Esophagus squamous epithelium (tissue), 5 donors: ENCODE results near the gene HIPK1. TPM values are rescaled to one million over a fixed set of nuclear protein-coding genes. Genes with fewer than 3 reads are reported as not detected.

Source experiments
- DNase-seq: peaks from one replicate; lab custom pipeline; 2025; lab: John Stamatoyannopoulos, UW
- H3K27ac ChIP-seq, 4 donors: fragments of 200-600 bp; sonication (generic); one replicate each; pipeline ENCODE4 v1.5.1; 2016 to 2019; ENCODE audit warnings: mild to moderate bottlenecking in 1 of 4
- H3K27me3 ChIP-seq, 4 donors: fragments of 200-600 bp; sonication (generic); 1 replicate in 3 of 4; 2 replicates in 1 of 4; pipeline versions ENCODE4 v1.5.1 to v1.6.0; 2017 to 2021; ENCODE audit warnings: antibody characterized with exemption in 1 of 4
- H3K36me3 ChIP-seq, 3 donors: fragments of 200-600 bp; sonication (generic); one replicate each; pipeline ENCODE4 v1.5.1; 2016 to 2019
- H3K4me1 ChIP-seq, 3 donors: fragments of 200-600 bp; sonication (generic); one replicate each; pipeline ENCODE4 v1.5.1; 2017 to 2019
- H3K4me3 ChIP-seq, 4 donors: fragments of 200-600 bp; sonication (generic); 1 replicate in 3 of 4; 2 replicates in 1 of 4; pipeline ENCODE4 v1.5.1; 2016 to 2019; ENCODE audit warnings: mild to moderate bottlenecking in 2 of 4, moderate library complexity in 1 of 4
- H3K9me3 ChIP-seq, 3 donors: fragments of 200-600 bp; sonication (generic); one replicate each; pipeline ENCODE4 v1.5.1; 2016 to 2019
- POLR2A ChIP-seq, 4 donors: fragments of 450-650 bp; IDR thresholded peaks; one replicate each; pipeline ENCODE4 v1.6.1; 2017; ENCODE audit warnings: antibody characterized with exemption in 4 of 4, mild to moderate bottlenecking in 4 of 4, moderate library complexity in 3 of 4
- WGBS, 2 donors: methylation state at CpG; one replicate each; pipeline ENCODE4 v1.1.5; 2018; 5-methylcytosine and 5-hydroxymethylcytosine counted together
- intact Hi-C: fragments of 100-400 bp; cut with DNase I; formaldehyde crosslinking; loops from one replicate; pipeline ENCODE4 v1.15.0; 2022
- total RNA-seq, 4 donors: library from RNA; depleted of rRNA; stranded (reverse); fragments of >200 nt; gene quantifications; one replicate each; pipeline ENCODE4 v1.1.0, GENCODE V29; 2016
- TF ChIP-seq, protein P1 (sequence below), 6 experiments: fragments of 450-650 bp in 4 of 6; fragments of 200-600 bp in 2 of 6; sonication (generic) in 2 of 6; IDR thresholded peaks; one replicate each; pipeline ENCODE4 v1.5.1; 2016 to 2019; ENCODE audit warnings: antibody characterized with exemption in 6 of 6, mild to moderate bottlenecking in 4 of 6, moderate library complexity in 4 of 6
- donor health status: DM: yes; HTN: yes; CAD: no.

HIPK1 gene
- total RNA-seq, 4 donors from 2014 or later, result 34.1 to 46.5 (median 43.6) TPM

DNA sequence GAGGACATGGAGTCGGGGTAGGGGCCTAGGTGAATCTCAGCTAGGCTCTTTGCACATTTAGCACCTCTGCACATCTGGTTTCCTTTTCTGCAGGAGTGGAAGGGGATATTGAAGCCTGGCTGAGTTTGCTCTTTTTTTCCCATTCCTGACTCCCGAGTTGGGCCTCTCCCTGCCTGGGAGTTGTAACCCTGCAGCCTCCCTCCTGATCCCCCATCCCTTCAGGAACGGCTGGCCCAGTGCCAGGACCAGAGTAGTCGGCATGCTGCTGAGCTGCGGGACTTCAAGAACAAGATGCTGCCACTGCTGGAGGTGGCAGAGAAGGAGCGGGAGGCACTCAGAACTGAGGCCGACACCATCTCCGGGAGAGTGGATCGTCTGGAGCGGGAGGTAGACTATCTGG lies 51.0 kb downstream of the HIPK1 start:
- Histone ChIP-seq H3K9me3 (no peaks in the 10 kb centered on the region), H3K27ac (peak overlapping the region; percentile 41 to 87 (median 75)), H3K4me1 (peaks cover 0 to 84% (median 33%) of the 10 kb centered on the region in 3 donors), H3K27me3 (no peaks in the 10 kb centered on the region), H3K36me3 (peaks cover 0 to 11% (median 0%) of the 10 kb centered on the region in 3 donors), H3K4me3 (peak overlapping the region in 3 of 4 donors; percentile 33 to 56 (median 40))
- WGBS, 2 donors, result 59 to 70% methylated on average over 3 to 5 of the region's 10 CpGs
- TF ChIP-seq, protein P1, sequence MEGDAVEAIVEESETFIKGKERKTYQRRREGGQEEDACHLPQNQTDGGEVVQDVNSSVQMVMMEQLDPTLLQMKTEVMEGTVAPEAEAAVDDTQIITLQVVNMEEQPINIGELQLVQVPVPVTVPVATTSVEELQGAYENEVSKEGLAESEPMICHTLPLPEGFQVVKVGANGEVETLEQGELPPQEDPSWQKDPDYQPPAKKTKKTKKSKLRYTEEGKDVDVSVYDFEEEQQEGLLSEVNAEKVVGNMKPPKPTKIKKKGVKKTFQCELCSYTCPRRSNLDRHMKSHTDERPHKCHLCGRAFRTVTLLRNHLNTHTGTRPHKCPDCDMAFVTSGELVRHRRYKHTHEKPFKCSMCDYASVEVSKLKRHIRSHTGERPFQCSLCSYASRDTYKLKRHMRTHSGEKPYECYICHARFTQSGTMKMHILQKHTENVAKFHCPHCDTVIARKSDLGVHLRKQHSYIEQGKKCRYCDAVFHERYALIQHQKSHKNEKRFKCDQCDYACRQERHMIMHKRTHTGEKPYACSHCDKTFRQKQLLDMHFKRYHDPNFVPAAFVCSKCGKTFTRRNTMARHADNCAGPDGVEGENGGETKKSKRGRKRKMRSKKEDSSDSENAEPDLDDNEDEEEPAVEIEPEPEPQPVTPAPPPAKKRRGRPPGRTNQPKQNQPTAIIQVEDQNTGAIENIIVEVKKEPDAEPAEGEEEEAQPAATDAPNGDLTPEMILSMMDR (IDR thresholded peaks at IDR 0.05), result no peak
- no peak for TF ChIP-seq POLR2A (IDR thresholded peaks at IDR 0.05)
- DNase-seq, result no peak
- intact Hi-C loops, result no loop called here

GRCh38 chr1:113981962-113982931 lies 53.1 kb downstream of the HIPK1 start:
- no peaks in the 10 kb centered on the region for H3K9me3 ChIP-seq
- DNase-seq, result no peak
- TF ChIP-seq, protein P1 (IDR thresholded peaks at IDR 0.05), result no peak
- peak in 1 of 4 donors; percentile 18 for TF ChIP-seq POLR2A (IDR thresholded peaks at IDR 0.05)
- H3K27ac ChIP-seq, result peak overlapping the region; percentile 67 to 87 (median 75)
- peak overlapping the region in 3 of 4 donors; percentile 17 to 48 (median 40) for H3K4me3 ChIP-seq
- intact Hi-C loops, result no loop called here
- H3K36me3 ChIP-seq, result no peaks in the 10 kb centered on the region
- no peaks in the 10 kb centered on the region for H3K27me3 ChIP-seq
- 18 to 34% methylated on average over 10 to 14 of the region's 18 CpGs for WGBS, 2 donors
- peaks cover 0 to 65% (median 24%) of the 10 kb centered on the region in 3 donors for H3K4me1 ChIP-seq

DNA sequence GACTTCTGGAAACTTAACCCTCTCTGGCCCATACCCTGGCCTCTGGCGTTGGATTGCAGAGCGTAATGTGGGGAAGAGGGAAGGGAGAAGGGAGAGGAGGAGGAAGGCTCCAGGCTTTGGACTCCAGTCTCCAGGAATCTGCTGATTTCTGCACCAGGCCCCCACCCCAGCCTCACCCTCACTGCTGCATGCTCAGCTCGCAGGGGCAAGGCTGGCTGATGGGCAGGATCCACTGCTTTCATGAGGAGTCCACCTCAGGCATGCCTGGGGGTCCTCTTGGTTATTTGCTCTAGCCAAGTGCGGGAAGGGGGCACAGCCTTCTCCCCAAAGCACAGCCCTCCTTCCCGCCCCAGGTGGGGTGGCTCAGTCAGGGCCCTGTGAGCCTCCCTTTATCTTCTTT lies 53.8 kb downstream of the HIPK1 start:
- no peaks in the 10 kb centered on the region for H3K9me3 ChIP-seq
- H3K4me3 ChIP-seq, result peak overlapping the region in 3 of 4 donors; percentile 17 to 48 (median 40)
- H3K27me3 ChIP-seq, result no peaks in the 10 kb centered on the region
- WGBS, 2 donors, result 80 to 81% methylated on average over 1 to 3 of the region's 5 CpGs
- no peaks in the 10 kb centered on the region for H3K36me3 ChIP-seq
- intact Hi-C loops, result no loop called here
- H3K27ac ChIP-seq, result peak overlapping the region; percentile 67 to 87 (median 75)
- H3K4me1 ChIP-seq, result peaks cover 0 to 63% (median 23%) of the 10 kb centered on the region in 3 donors
- TF ChIP-seq, protein P1 (IDR thresholded peaks at IDR 0.05), result no peak
- TF ChIP-seq POLR2A (IDR thresholded peaks at IDR 0.05), result no peak
- no peak for DNase-seq

DNA sequence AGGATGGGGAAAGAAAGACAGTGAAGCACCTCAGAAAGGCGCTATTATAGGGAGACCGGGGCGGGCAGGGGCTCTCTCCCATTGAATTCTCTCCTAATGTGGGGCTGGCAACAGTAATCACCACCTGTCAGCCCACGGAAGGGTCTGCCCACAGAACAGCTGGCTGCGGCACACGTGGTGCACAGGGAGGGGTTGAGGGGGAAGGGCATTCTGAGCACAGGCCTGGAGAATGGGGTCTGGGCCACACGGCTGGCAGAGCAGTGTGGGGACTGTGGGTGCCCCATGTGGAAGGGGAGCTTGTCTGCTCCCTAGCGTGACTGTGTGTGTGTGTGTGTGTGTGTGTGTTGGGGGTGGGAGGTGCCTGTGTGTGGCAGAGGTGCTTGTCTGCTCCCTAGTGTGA lies 54.3 kb downstream of the HIPK1 start:
- H3K4me3 ChIP-seq, result peak overlapping the region in 1 of 4 donors; percentile 40
- no peaks in the 10 kb centered on the region for H3K36me3 ChIP-seq
- H3K27me3 ChIP-seq, result no peaks in the 10 kb centered on the region
- TF ChIP-seq, protein P1 (IDR thresholded peaks at IDR 0.05), result no peak
- no peak for TF ChIP-seq POLR2A (IDR thresholded peaks at IDR 0.05)
- DNase-seq, result no peak
- H3K27ac ChIP-seq, result peak overlapping the region; percentile 67 to 87 (median 75)
- H3K4me1 ChIP-seq, result peaks cover 0 to 60% (median 23%) of the 10 kb centered on the region in 3 donors
- 70 to 74% methylated on average over 3 to 4 of the region's 8 CpGs for WGBS, 2 donors
- intact Hi-C loops, result no loop called here
- H3K9me3 ChIP-seq, result no peaks in the 10 kb centered on the region

DNA sequence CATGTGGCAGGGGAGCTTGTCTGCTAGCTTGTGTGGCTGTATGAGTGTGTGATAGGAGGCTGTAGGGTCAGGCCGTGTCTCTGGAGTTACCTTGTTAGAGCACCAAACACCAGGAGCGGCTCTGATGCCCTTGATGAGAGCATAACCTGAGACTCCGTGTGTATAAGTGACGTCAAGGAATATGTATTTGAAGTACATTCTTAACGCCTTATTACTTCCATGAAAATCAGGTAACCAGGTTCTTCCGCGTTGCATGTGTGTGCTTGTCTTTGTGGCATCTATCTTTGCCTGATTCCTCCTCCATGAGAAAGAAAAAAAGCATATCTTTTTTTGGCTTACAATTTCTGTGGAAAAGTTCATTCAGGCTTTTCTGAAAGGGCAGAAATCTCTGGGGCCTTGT lies 54.7 kb downstream of the HIPK1 start:
- TF ChIP-seq, protein P1 (IDR thresholded peaks at IDR 0.05), result no peak
- TF ChIP-seq POLR2A (IDR thresholded peaks at IDR 0.05), result no peak
- H3K4me3 ChIP-seq, result no peak overlapping the region
- DNase-seq, result no peak
- H3K27me3 ChIP-seq, result no peaks in the 10 kb centered on the region
- 64 to 74% methylated on average over 7 of the region's 7 CpGs for WGBS, 2 donors
- H3K9me3 ChIP-seq, result no peaks in the 10 kb centered on the region
- intact Hi-C loops, result no loop called here
- H3K4me1 ChIP-seq, result peaks cover 0 to 55% (median 23%) of the 10 kb centered on the region in 3 donors
- H3K27ac ChIP-seq, result peak overlapping the region; percentile 67 to 87 (median 75)
- no peaks in the 10 kb centered on the region for H3K36me3 ChIP-seq
